Measurements from ENCODE around the gene TMEM234. TPM values are rescaled to one million over a fixed set of nuclear protein-coding genes. Genes with fewer than 3 reads are reported as not detected.

The TMEM234 gene
- total RNA-seq, 6 experiments from 2014 or later: 18.5 to 23.7 (median 20.3) TPM

DNA sequence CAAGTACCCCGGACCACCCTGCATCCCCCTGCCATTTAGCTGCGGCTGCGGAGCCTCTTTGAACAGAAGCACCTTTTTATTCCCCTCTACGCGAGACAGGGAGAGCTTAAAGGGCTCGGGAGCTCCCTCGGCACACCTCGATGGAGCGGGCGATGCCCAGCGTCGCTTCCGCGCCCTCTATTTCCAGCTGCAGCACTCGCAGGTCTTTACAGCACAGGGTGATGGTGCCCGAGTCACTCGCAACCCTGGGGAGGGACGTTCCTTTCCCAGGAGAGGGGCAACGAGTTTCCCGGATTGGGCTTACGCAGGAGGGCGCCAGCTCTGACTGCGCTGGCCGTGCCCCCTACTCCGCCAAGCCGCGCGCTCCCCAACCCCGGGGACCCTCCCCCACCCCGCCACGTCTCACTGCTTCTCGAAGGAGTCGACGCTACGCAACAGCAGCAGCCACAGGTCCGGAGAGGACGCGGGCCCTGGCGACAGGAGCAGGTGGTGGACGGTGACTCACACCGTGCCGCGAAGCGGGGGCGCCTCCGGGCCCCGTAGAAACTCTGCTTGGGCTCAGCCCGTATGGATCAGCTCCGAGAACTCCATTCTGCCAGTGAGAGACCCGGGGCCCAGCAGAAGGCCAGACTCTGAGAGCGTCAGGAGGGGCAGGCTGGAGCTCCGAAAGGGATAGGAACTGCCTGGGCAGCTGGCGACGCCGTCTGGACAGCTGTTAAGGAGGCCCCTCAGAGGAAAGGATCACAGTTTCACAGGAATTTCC, 19.0 kb upstream of the TMEM234 start:
- no peaks in the 10 kb centered on the region for H3K36me3 Mint-ChIP-seq (ENCODE audit: low read depth)
- peak overlapping the region; percentile 84 for H3K27ac Mint-ChIP-seq
- DNase-seq: peak; percentile 25
- H3K27me3 Mint-ChIP-seq (ENCODE audit: insufficient read depth): no peaks in the 10 kb centered on the region
- TF ChIP-seq, protein P1, sequence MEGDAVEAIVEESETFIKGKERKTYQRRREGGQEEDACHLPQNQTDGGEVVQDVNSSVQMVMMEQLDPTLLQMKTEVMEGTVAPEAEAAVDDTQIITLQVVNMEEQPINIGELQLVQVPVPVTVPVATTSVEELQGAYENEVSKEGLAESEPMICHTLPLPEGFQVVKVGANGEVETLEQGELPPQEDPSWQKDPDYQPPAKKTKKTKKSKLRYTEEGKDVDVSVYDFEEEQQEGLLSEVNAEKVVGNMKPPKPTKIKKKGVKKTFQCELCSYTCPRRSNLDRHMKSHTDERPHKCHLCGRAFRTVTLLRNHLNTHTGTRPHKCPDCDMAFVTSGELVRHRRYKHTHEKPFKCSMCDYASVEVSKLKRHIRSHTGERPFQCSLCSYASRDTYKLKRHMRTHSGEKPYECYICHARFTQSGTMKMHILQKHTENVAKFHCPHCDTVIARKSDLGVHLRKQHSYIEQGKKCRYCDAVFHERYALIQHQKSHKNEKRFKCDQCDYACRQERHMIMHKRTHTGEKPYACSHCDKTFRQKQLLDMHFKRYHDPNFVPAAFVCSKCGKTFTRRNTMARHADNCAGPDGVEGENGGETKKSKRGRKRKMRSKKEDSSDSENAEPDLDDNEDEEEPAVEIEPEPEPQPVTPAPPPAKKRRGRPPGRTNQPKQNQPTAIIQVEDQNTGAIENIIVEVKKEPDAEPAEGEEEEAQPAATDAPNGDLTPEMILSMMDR (IDR thresholded peaks at IDR 0.05): no peak
- H3K9me3 Mint-ChIP-seq: no peaks in the 10 kb centered on the region
- H3K4me1 Mint-ChIP-seq (ENCODE audit: low read depth): peaks cover 23% of the 10 kb centered on the region
- H3K4me3 Mint-ChIP-seq: peak overlapping the region; percentile 87

DNA sequence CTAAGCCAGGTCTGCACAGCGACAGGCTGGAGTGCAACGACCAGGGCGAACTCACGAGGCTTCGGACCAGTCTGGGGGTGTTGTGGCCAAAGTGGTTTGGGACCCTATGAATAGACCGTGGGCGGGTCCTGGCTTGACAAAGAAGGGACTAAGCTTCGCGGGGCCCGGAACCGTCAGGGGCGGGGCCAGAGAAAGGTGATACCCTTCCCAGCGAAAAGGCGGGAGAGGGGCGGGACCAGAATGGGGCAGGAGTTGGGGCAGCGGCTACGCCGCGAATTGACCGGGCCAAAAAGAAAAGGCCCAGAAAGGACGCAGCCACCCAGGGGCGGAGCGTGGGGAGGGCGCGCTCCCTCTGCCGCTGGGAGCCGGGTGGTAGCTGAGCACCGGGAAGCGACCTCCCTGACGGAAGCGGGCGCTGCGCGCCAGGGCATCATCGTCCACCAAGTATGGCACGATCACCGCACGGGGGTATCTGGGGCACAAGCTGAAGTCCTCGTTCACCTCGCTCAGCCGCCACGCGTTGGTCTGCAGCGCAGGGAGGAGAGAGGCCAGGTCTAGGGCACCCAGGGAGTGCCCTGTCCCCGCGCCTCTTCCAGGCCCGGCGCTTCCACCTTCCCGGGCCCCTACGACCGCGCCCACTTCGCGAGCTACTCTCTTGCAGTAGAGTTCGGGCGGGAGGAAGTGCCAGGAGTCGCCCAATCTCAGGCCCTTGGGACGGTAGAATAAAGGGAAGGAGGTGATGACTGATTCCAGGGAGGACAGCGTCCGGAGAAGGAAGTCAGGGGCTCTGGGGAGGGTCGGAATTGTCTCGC, 18.2 kb upstream of the TMEM234 start:
- Mint-ChIP-seq H3K27me3 (ENCODE audit: insufficient read depth) (no peaks in the 10 kb centered on the region; the same call in 1 of the 2 replicates), H3K27ac (peak overlapping the region; percentile 84), H3K4me1 (ENCODE audit: low read depth) (peaks cover 27% of the 10 kb centered on the region), H3K4me3 (peak overlapping the region; percentile 87), H3K36me3 (ENCODE audit: low read depth) (no peaks in the 10 kb centered on the region), H3K9me3 (no peaks in the 10 kb centered on the region)
- TF ChIP-seq, protein P1 (IDR thresholded peaks at IDR 0.05): peak; percentile 50
- peak; percentile 34 for DNase-seq

DNA sequence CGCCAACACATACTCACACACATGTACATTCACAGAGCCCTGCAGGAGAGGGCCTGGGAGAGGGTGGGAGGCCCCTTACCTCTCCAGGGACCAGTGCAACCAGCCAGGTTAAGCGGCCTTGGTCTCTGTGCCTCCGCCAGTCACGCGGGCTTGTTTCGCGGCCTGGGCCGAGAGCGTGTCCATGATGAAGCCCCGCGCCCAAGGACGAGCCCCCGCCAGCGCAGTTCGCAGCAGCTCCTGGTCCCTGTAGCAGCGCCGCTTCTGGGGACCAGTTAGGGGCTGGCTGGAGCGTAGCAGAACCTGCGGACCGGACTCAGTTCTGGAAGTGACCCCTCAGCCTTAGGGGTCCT, 17.6 kb upstream of the TMEM234 start:
- TF ChIP-seq, protein P1 (IDR thresholded peaks at IDR 0.05): no peak
- Mint-ChIP-seq H3K4me3 (no peak overlapping the region; the same call in 1 of the 2 replicates), H3K9me3 (no peaks in the 10 kb centered on the region), H3K27me3 (ENCODE audit: insufficient read depth) (no peaks in the 10 kb centered on the region; the same call in 1 of the 2 replicates), H3K36me3 (ENCODE audit: low read depth) (no peaks in the 10 kb centered on the region), H3K27ac (peak overlapping the region; percentile 84; the same call in 1 of the 2 replicates), H3K4me1 (ENCODE audit: low read depth) (peaks cover 32% of the 10 kb centered on the region)
- no peak for DNase-seq

DNA sequence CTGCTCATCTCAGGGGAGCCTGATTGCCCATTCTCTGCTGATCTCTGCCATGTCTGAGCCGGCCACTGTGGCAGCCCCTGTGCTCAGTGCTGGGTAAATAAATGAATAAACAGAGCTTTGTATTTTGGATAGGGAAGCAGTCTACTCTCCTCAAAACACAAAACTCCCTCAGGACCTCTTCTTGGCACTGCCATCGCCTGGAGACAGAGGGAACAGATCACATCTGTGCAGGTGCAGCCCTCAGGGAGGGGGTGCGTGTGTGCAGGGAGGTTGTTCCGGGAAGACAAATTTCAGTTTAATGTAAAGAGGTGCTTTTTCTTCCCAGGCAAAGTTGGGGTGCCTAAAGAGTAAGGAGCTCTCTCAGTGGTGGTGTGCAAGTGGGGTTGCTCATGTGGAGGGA, 17.2 kb upstream of the TMEM234 start:
- Mint-ChIP-seq H3K4me1 (ENCODE audit: low read depth) (peaks cover 37% of the 10 kb centered on the region), H3K27ac (no peak overlapping the region), H3K4me3 (no peak overlapping the region), H3K9me3 (no peaks in the 10 kb centered on the region), H3K36me3 (ENCODE audit: low read depth) (no peaks in the 10 kb centered on the region), H3K27me3 (ENCODE audit: insufficient read depth) (no peaks in the 10 kb centered on the region; the same call in 1 of the 2 replicates)
- TF ChIP-seq, protein P1 (IDR thresholded peaks at IDR 0.05): no peak
- no peak for DNase-seq

DNA sequence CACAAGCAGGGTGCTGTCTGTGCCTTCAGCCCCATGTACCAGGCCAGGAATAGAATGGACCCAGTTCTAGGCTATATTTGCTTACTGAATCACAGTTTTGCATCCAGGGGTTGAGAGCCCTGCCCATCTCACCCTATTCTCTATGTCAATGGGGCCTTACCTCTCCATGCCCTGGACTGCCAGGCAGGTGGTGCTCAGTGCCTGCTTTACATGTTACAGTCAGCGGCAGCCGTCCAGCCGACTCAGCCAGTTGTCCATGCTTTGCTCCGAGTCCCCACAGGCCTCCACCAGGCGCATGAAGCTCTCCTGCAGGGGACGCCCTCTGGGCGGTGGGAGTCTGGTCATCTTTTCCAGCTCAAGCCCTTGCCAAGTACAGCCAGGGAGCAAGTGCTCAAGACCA, 12.6 kb upstream of the TMEM234 start:
- peaks cover 7% of the 10 kb centered on the region for H3K36me3 Mint-ChIP-seq (ENCODE audit: low read depth)

More for the DNA sequence above, 12.6 kb upstream of the TMEM234 start:
- no peaks in the 10 kb centered on the region for H3K9me3 Mint-ChIP-seq
- peak overlapping the region; percentile 96 for H3K27ac Mint-ChIP-seq
- TF ChIP-seq, protein P1 (IDR thresholded peaks at IDR 0.05): no peak
- H3K4me3 Mint-ChIP-seq: peak overlapping the region; percentile 75; the same call in 1 of the 2 replicates
- no peaks in the 10 kb centered on the region; the same call in 1 of the 2 replicates for H3K27me3 Mint-ChIP-seq (ENCODE audit: insufficient read depth)
- H3K4me1 Mint-ChIP-seq (ENCODE audit: low read depth): peaks cover 24% of the 10 kb centered on the region
- no peak for DNase-seq

All from HFFc6 (cell line).